SKM-1 (cell line): ENCODE results near the gene CNTN5.
"Not testable (repeated sequence)": the region's sequence is repeated elsewhere in the genome, so short reads cannot be mapped to it uniquely, and the experiment has no call there.

Experiments used
- DNase-seq: peaks from one replicate; lab custom pipeline; 2025; ENCODE audit not compliant: unreplicated experiment; lab: John Stamatoyannopoulos, UW

CNTN5 gene

DNA sequence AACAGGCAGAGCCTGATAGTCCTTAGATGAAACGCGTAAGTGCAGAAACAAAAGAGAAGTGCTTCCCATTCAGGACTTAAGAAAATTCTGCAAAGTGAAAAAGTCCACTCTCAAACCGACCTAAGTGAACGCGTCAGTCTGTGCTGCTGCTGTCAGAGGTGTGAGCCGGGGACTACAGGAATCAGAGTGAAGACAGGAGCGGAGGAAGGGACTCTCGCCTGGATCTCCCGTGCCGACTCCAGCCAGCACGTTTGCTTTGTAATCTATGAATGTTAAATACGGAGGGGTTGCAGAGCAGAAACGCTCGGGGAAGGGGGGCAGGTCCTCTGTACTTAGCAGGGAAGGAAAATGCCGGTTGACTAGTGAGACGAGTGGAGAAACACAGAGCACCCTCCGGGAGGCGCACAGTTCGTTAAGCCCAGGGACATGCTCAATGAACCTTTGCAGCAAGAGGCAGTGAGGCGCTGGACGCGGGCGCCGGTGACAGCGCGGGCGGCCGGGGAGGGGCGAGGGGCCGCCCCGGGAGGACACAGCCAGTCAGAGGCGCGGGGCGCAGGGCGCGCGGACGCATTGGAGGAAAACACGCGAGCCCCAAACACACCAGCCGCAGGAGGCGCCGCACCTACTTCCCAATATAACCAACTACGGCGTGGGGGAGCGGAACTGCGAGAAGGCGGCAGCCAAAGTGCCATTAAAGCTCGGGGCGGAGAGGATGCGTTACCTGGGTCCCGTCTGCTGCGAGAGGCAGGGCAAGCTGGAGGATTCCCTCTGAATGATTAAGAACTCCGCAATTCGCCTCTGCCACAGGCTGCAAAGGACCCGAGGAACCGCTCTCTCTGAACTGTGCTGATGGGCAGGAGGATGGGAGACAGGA lies at the start of gene CNTN5:
CNTN5 (plus strand) TSS at position 598 of the 874 bp plus-strand sequence.
- peak; percentile 59 for DNase-seq

DNA sequence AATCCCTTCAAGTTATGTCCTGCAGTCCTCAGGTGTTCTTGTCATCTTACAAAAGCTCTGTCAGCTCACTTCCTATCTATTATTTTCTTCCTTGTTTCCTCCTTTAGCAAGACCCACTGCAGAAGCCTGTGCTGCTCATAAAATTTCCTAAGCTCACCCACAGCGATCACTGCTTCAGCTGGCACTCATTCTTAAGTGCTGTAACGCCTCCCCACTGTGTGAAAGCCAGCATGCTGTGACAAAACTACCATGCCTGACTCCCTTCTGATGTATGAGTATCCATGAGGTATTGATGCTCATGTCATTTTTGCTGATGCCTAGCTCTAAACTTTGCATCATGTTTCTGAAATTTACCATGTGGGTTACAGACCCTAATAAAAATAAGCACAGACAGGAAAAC lies 41.5 kb upstream of the CNTN5 start:
- no peak for DNase-seq

DNA sequence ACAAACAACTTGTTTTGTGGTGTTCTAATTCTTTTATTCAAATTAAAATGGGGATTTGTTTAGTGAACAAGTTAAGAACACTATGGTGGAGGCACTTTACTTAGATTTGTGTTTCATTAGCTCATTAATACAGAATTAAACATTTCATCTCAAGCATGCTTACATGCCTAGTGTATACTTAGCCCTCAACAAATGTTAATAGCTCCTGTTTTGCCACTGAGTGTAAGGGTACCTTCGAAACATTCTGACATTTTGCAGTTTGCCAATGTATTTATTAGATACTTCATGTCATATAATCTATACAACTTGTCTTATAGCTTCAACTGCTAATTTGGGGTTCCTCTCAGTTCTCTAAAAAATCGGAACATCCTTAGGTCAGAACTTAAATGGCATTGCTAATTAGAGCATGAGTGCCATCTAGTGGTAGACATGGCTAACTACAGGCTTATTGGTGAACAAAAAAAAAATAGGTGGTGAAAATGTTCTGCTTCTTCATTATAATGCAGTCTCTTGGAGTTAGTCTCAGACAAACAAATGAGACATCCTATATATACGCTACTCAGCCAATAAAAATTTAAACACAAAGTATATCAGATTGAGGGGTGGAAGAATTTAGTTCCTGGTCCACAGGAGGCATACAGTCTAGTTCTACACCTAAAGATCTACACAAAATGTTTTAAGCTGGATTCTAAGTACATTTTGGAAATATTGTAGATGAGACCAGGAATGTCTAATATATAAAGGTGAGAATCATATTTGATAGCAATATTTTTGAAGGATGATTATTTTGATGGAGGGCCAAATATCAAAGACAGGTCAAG lies 4.9 kb upstream of the CNTN5 start:
- DNase-seq, result peak; percentile 31

DNA sequence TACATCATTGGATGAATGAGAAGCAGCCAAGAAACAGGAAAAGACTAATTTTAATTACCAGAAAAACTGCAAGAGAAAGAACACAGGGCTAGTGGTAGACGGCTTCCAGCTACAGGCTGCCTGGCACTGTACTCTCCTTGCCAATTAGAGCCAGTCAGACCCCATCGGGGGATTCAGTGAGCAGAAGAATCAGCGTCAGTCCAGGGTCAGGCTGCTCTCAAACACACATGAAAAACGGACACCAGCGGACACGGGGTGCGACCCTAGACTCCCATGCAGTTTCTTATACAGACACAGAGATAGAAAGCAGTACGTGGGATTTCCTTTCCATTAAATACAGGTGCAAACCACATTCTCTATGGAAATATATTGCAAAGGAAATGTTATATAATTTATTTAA lies 1.1 kb upstream of the CNTN5 start:
- DNase-seq, result no peak

DNA sequence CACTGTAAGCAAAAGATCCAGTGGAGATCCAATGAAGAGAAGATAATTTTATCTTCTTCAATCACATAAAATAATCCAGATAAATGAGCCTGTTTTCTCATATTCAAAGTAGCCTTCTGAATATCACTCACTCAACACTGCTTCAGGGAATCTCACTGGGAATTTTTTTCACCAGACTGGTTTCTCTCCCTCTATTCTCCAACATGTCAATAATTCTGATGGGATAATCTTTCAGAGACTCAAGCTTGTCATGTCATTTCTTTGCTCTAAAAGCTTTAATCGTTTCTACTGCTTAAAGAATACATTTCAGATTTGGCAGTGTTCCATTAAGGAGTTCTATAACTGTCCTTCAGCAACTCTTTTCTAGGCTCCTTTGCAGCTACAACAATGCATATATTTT lies 16.3 kb downstream of the CNTN5 start:
- DNase-seq, result no peak

DNA sequence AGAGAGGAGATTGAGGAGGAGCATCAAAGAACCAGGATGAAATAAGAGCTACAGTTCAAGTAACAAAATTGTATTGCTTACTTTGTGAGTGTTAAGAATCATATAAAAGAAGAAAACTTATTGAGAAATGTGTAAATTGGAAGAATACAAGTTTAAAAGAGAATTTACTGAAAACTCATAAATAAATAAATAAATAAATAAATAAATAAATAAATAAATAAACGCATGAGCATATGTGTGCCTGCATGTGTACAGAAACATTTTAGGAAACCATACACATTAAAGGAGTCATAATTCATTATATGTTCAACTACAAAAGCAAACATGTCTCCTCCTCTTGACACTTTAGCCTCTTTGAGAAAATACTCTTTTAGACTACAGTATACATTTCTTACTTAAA lies 42.6 kb downstream of the CNTN5 start:
- no peak for DNase-seq

DNA sequence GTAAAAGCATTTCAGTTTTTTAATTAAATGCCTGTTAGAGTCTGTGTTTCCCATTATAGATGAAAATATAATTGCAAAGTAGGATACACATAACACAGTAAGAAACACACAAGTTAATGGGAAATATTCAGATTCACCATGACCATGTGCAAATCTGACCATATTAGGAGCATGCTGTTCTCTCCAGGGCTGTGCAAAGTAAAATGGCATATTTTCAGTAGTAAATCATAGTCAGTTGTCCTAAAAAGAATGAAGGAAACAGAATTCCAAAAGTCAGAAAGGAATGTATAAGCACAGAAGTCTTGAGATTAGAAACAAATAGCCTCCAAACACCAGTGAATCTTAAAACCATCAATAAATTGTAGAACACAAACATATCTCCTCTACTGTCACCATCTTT lies 44.4 kb downstream of the CNTN5 start:
- no peak for DNase-seq

DNA sequence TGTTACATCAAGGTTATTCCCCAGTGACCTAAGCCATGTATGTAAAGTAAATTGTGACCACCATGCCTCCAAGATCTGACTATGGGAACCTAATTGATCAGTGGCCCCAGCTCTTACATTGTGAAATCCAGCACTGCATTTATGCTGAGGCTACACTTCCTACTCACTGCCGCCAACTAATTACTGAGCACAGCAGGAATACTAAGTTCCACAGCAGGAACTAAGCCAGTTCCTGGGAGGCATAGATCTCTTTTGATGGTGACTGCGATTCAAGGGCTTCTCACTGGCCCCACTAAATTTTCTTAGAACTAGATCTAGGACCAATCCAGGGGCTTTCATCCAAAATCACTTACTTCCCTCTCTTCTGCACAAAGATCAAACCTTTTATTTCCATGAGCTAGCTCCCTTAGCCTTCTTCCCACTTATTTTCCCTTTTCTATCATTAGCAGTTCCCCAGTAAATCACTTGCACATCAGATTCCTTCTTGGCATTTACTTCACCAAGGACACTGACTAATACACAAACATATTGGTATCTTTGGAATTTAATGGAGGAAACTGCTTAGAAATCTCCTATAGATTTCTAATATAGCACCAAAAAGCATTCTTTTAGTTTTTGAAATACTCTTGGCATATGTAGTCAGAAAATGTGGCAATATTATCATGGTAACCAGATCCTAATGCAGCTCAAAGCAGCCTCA lies 46.0 kb downstream of the CNTN5 start:
- DNase-seq, result no peak

DNA sequence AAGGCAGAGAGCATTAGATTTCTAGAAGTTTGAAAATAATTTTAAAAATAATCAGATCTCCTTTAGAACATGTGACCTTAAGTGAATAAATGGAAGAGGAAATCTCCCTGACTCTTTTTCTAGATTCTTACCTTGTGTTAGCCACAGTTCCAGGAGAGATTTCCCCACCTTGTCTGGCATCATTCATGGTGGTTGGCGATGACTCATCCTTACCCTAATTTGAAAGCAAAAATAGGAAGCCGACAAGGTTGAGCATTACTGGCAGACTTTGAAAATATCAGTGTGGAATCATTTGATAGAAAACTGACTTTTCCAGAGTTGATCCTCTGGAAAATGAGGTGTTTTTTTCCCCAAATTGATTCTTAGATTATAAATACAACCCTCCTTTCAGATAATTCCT lies 48.1 kb downstream of the CNTN5 start:
- peak; percentile 5 for DNase-seq

DNA sequence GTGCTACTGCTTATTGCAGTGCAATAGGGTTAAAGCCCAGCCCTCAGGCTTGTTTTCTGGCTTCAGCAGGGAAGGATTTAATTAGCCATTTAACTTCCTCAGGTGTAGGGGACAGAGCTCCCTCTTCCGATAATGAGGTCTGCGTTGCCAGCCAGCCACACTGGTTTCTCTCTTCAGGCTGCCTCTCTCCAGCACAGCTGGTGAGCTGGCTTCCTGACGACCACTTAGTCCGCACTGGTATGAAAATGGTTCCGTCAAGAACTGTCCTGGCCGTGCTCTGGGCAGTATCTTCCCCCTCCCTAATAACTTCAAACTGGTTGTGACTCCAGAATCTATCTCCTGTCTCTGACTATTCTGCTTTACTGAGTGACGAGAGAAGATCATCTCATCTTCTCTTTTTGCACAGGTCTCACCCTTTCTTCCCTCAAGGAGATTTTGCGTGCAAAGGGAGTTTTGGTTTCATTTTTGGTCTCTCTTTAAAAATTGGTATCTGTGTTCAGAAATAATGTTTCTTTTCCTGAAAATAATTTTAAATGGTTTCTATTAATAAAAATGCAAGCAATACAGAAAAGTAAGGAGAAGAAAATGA lies 49.2 kb downstream of the CNTN5 start:
- DNase-seq, result no peak

DNA sequence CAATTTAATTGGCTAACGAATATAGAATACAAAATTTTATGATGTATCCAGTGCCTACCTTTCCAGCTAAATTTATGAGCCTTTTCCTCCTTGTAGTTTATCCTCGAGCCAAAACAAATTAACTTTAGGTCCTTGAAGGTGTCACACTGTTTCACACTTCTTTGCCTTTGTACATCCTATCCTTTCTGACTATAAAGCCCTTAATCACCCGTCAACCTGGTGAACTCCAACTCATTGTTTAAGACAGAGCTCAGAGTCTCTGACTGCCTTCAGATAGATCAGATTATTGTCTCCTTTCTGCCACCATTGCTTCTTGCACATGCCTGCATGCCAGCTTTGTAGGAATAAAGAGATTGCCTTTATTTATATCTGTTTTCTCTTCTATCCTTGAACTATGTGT lies 58.8 kb downstream of the CNTN5 start:
- DNase-seq, result no peak

DNA sequence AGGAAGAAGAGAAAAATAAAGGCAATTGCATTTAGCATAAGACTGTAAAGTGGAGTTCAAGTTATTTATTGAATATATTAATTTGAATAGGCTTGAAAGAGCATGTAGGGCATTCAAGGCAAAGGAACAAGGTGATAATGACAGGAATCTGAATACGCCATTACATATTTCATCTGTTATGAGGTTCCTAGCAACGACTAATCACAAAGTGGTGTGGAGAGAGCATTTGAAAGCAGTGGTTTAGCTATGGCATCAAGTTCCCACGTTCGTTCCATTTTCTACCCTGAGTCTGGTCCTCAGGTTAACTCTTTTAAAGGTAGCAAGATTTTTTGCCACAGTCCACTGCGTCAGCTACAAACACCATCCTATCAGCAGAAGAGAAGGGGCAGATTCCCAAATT lies 59.4 kb downstream of the CNTN5 start:
- no peak for DNase-seq

DNA sequence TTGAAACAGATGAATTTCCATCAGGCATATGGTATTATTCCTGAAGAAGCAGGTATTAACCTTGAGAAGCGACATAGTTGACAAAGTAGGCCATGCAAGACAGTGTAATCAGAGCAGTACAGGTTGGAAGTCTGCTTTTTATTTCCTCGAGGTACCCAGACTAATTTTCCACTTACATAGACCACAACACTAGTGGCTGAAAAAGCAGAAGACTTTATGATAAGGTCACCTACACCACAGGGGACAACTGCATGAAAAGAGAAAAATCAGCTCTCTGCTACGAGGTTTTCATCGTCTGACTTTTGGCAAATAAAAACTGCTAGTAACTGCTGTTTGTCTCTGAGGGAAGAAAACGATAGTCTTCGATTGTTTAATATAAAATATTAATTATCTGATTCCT lies 77.5 kb downstream of the CNTN5 start:
- DNase-seq, result no peak

DNA sequence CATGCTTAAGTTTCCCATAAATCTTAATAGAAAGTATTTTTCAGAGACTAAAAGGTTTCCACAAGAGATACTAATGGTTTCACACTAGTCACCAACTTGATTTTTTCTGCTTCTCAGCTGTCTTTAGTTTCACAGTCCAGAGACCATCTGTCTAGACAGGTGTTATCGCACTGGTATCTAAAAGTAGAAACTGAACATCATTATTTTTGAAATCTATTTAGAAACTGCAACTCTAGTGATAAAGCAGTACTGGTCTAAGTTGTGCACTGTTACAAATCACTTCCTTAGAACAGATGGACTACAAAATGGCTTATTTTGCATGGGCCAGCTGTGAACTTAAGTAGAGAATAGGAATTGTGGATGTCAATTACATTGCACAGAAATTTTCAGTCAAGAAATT lies 78.0 kb downstream of the CNTN5 start:
- DNase-seq, result no peak

DNA sequence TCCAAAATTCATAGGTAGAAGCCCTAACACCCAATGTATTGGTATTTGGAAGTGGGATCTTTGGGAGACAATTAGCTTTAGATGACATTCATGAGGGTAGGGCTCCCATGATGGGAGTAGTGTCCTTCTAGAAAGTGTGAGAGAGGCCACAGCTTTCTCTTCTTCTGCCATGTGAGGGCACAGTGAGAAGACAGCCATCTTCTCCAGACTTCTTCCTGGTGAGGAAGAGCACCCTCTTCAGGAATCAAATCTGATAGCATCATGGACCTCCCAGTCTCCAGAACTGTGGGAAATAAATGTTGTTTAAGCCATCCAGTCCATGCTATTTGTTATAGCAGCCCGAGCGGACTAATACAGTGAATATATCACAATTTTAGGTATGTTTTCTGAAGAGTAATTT lies 96.9 kb downstream of the CNTN5 start:
- DNase-seq, result no peak

DNA sequence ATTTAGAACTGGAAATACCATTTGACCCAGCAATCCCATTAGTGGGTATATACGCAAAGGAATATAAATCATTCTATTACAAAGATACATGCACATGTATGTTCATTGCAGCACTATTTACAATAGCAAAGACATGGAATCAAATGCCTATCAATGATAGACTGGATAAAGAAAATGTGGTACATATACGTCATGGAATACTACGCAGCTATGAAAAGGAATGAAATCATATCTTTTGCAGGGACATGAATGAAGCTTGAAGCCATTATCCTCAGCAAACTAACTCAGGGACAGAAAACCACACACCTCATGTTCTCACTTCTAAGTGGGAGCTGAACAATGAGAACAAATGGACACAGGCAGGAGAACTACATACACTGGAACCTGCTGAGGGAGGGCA lies 113.1 kb downstream of the CNTN5 start:
- not testable (repeated sequence) for DNase-seq

DNA sequence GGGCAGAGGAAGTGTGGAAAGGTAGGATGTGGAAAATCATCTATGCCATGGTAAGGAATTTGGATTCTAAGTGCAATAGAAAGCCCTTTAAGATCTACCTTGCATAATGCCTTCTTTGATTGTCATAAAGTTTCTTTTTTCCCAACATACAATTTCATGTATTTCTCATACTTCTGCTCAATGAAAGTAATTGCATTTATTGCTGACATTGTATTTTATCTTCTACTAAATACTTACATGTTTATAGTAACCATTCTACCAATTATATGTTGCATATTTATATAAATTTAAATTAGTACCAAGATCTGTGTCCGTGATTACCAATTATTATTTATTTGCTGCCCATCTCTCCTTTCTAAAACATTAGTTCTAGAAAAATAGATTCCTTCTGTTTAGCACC lies 114.8 kb downstream of the CNTN5 start:
- DNase-seq, result no peak

DNA sequence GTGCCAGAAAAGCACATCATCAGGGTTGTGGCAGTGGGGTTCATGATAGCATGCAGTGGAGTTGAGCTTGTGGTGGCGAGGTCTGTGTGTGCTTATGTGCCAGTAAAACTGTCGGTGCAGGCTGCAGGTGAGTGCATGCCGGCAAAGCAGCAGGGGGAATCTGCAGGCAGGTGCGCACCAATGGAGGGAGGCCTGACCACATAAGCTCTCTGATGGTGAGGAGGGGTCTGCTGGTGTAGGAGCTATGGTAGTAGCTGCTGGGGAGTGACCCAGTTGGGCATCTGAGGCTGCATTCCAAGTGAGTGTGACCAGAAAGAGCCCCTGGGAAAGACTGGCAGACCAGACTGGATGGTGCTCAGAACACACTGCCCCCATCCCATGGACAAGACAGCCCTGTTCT lies 121.5 kb downstream of the CNTN5 start:
- no peak for DNase-seq

DNA sequence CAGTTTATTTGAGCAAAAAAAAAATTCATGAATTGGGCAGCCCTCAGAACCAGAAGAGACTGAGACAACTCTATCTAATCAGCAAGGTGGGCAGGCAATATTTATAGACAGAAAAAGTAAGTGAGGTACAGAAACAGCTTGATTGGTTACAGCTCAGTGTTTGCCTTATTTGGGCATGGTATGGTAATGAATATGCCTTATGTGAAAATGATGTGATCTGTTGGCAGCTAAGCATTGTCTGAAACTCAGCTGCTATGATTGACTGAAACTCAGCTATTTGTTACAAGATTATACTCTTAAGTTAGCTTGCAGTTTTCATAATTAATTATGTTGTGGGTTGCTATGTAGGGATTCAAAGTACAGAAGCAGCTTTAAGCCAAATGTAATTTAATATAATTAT lies 127.6 kb downstream of the CNTN5 start:
- DNase-seq, result no peak

DNA sequence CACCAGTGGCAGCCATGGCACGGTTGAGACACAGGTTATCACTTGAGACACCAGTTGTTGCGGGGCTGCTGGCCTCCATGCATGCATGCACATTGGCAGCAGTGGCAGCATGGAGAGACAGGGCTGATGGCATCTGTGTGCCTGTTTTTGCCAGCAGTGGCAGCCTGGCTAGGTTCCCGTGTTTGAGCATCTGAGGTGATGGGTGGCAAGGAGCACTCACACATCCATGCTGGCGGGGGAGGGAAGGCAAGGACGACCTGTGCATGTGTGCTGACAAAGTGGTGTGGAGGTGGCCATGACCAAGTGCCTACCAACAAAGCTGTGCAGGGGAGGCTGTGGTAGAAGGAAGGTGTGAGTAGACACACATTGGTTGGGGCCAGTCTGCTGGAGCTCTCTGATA lies 133.5 kb downstream of the CNTN5 start:
- no peak for DNase-seq

DNA sequence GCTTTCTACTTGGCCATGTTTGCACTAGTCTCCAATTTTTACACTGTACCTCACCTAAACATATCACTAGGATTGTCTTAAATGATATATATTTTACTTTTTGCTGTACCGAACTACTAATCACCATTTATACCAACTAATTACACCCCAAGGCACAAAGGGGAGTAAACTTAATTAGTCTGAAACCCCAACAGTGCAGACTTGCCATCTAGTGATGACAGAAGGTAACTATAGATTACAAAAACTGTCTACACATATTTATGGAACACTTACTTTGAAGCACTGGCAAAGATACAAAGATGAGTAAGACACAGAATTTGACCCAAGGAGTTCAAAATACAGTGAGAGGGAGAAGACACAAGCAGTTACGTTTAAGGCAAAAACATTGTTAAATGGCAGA lies 139.7 kb downstream of the CNTN5 start:
- no peak for DNase-seq
